ENCODE measurements around the gene TRIM14.
"Not testable (repeated sequence)": the region's sequence is repeated elsewhere in the genome, so short reads cannot be mapped to it uniquely, and the experiment has no call there.

The TRIM14 gene

GRCh38 chr9:98024702-98025101 lies 94.3 kb downstream of the TRIM14 start:
- no peak for TF ChIP-seq FOXA1 (IDR thresholded peaks at IDR 0.05)
- TF ChIP-seq ZNF384 (IDR thresholded peaks at IDR 0.05), result no peak
- CTCF ChIA-PET, result interaction anchor here (0.7 to 2.2 kb wide), 2 partner anchors 9 to 10 kb away, joined by 3 to 8 read pairs; no protein-coding TSS in a partner anchor
- no peak for DNase-seq (ENCODE audit: extremely low spot score)
- POLR2A ChIA-PET, result interaction anchor here (1.0 kb wide), 1 partner anchor 102 kb away, joined by 3 read pairs; no protein-coding TSS in a partner anchor

GRCh38 chr9:98022447-98022846 lies 96.6 kb downstream of the TRIM14 start:
- ChIA-PET POLR2A (no interaction called here), CTCF (no interaction called here)
- TF ChIP-seq SP1 (IDR thresholded peaks at IDR 0.05) (no peak), ELF4 (IDR thresholded peaks at IDR 0.05) (no peak), ARNT (IDR thresholded peaks at IDR 0.05) (no peak), SUZ12 (IDR thresholded peaks at IDR 0.05) (no peak), ZNF384 (IDR thresholded peaks at IDR 0.05) (no peak), L3MBTL2 (conservative IDR thresholded peaks at IDR 0.05) (no peak), HDGF (IDR thresholded peaks at IDR 0.05; ENCODE audit: borderline replicate concordance) (no peak), PKNOX1 (IDR thresholded peaks at IDR 0.05) (no peak), FOXM1 (IDR thresholded peaks at IDR 0.05; ENCODE audit: borderline replicate concordance) (no peak)
- no peak for DNase-seq (ENCODE audit: extremely low spot score)

GRCh38 chr9:98021306-98022040 lies 97.5 kb downstream of the TRIM14 start:
- ChIA-PET CTCF (interaction anchor here (0.6 to 1.0 kb wide), 2 partner anchors 11 to 13 kb away, joined by 3 read pairs; no protein-coding TSS in a partner anchor), POLR2A (no interaction called here)
- TF ChIP-seq LEF1 (IDR thresholded peaks at IDR 0.05; ENCODE audit: borderline replicate concordance), result no peak
- no peak for TF ChIP-seq FOXK2 (IDR thresholded peaks at IDR 0.05)
- no peak for TF ChIP-seq ELF4 (IDR thresholded peaks at IDR 0.05)
- no peak for TF ChIP-seq ARNT (IDR thresholded peaks at IDR 0.05)
- no peak for TF ChIP-seq TARDBP (IDR thresholded peaks at IDR 0.05)
- no peak for TF ChIP-seq BHLHE40 (IDR thresholded peaks at IDR 0.05; ENCODE audit: borderline replicate concordance)
- no peak for TF ChIP-seq SP1 (IDR thresholded peaks at IDR 0.05)
- TF ChIP-seq FOXM1 (IDR thresholded peaks at IDR 0.05; ENCODE audit: borderline replicate concordance), result no peak
- no peak for TF ChIP-seq ZNF384 (IDR thresholded peaks at IDR 0.05)
- TF ChIP-seq CTBP1 (IDR thresholded peaks at IDR 0.05; ENCODE audit: borderline replicate concordance), result no peak
- no peak for TF ChIP-seq NFRKB (IDR thresholded peaks at IDR 0.05)
- DNase-seq (ENCODE audit: extremely low spot score), result no peak

- POLR2A ChIA-PET, result no interaction called here
- DNase-seq (ENCODE audit: extremely low spot score), result no peak
- TF ChIP-seq ELF4 (IDR thresholded peaks at IDR 0.05) (no peak), ARNT (IDR thresholded peaks at IDR 0.05) (no peak), SUZ12 (IDR thresholded peaks at IDR 0.05) (no peak), BHLHE40 (IDR thresholded peaks at IDR 0.05; ENCODE audit: borderline replicate concordance) (no peak), CTBP1 (IDR thresholded peaks at IDR 0.05; ENCODE audit: borderline replicate concordance) (no peak), FOXK2 (IDR thresholded peaks at IDR 0.05) (no peak), PKNOX1 (IDR thresholded peaks at IDR 0.05) (no peak), LEF1 (IDR thresholded peaks at IDR 0.05; ENCODE audit: borderline replicate concordance) (no peak), NFRKB (IDR thresholded peaks at IDR 0.05) (no peak), FOXM1 (IDR thresholded peaks at IDR 0.05; ENCODE audit: borderline replicate concordance) (no peak), HDGF (IDR thresholded peaks at IDR 0.05; ENCODE audit: borderline replicate concordance) (no peak), ZNF384 (IDR thresholded peaks at IDR 0.05) (no peak), FOXA1 (IDR thresholded peaks at IDR 0.05) (no peak), TARDBP (IDR thresholded peaks at IDR 0.05) (no peak)
- CTCF ChIA-PET, result interaction anchor here (0.6 to 1.0 kb wide), 2 partner anchors 10 to 14 kb away, joined by 3 read pairs; no protein-coding TSS in a partner anchor
Observed at GRCh38 chr9:98020476-98021145, 98.4 kb downstream of the TRIM14 start.

- POLR2A ChIA-PET; DNase-seq (ENCODE audit: extremely low spot score); CTCF ChIA-PET: not testable (repeated sequence)
Observed at GRCh38 chr9:98019869-98020268, 99.2 kb downstream of the TRIM14 start.

Measured in HEK293T (cell line).